Neural crest cell (in vitro differentiated cells): ENCODE measurements around the gene CPLANE2. TPM values are rescaled to one million over a fixed set of nuclear protein-coding genes. Genes with fewer than 3 reads are reported as not detected.
"Not testable (repeated sequence)": the region's sequence is repeated elsewhere in the genome, so short reads cannot be mapped to it uniquely, and the experiment has no call there.

Source experiments
- DNase-seq: peaks from one replicate; pipeline ENCODE4 v3.0.0; 2021; ENCODE audit warnings: low read depth, mixed read lengths, low spot score
- H3K27ac Mint-ChIP-seq: one replicate; pipeline ENCODE4 v1.8.0; 2021; ENCODE audit warnings: mild to moderate bottlenecking, mixed read lengths; ENCODE audit not compliant: unreplicated experiment
- H3K27me3 Mint-ChIP-seq: 2 replicates; pipeline ENCODE4 v1.8.0; 2021; ENCODE audit warnings: low read depth, mild to moderate bottlenecking, mixed read lengths
- H3K36me3 Mint-ChIP-seq: 2 replicates; pipeline ENCODE4 v1.8.0; 2021; ENCODE audit warnings: low read depth, mild to moderate bottlenecking, mixed read lengths
- H3K4me1 Mint-ChIP-seq: 2 replicates; pipeline ENCODE4 v1.8.0; 2021; ENCODE audit warnings: mixed read lengths
- H3K4me3 Mint-ChIP-seq: one replicate; pipeline ENCODE4 v1.8.0; 2021; ENCODE audit warnings: mild to moderate bottlenecking, mixed read lengths
- H3K9me3 Mint-ChIP-seq: 2 replicates; pipeline ENCODE4 v1.8.0; 2021; ENCODE audit warnings: mixed read lengths
- CTCF ChIP-seq: fragments of 200-600 bp; sonication (generic); conservative IDR thresholded peaks from 2 replicates; pipeline ENCODE4 v1.5.0; 2021; ENCODE audit warnings: antibody characterized with exemption, mild to moderate bottlenecking
- total RNA-seq: library from RNA; stranded (reverse); gene quantifications from 2 replicates; pipeline ENCODE4 v1.2.1, GENCODE V29; 2021

The CPLANE2 gene
- total RNA-seq, 1 donor from 2014 or later = 11.8 TPM

GRCh38 chr1:16198444-16199156 lies 38.4 kb downstream of the CPLANE2 start:
- H3K4me1 Mint-ChIP-seq = no peaks in the 10 kb centered on the region
- H3K4me3 Mint-ChIP-seq = no peak overlapping the region
- TF ChIP-seq CTCF = no peak
- no peaks in the 10 kb centered on the region for H3K36me3 Mint-ChIP-seq
- H3K27ac Mint-ChIP-seq = no peak overlapping the region
- H3K27me3 Mint-ChIP-seq = no peaks in the 10 kb centered on the region
- no peak for DNase-seq
- H3K9me3 Mint-ChIP-seq = no peaks in the 10 kb centered on the region

- H3K27ac Mint-ChIP-seq = no peak overlapping the region
- no peaks in the 10 kb centered on the region for H3K27me3 Mint-ChIP-seq
- no peaks in the 10 kb centered on the region for H3K36me3 Mint-ChIP-seq
- TF ChIP-seq CTCF = no peak
- H3K4me3 Mint-ChIP-seq = no peak overlapping the region
- no peak for DNase-seq
- H3K4me1 Mint-ChIP-seq = no peaks in the 10 kb centered on the region
- no peaks in the 10 kb centered on the region for H3K9me3 Mint-ChIP-seq
These were observed 40.1 kb downstream of the CPLANE2 start for GRCh38 chr1:16196874-16197273.

- H3K36me3 Mint-ChIP-seq, H3K4me1 Mint-ChIP-seq, H3K27ac Mint-ChIP-seq: not testable (repeated sequence)
These were observed 40.8 kb downstream of the CPLANE2 start for GRCh38 chr1:16196139-16196538.

GRCh38 chr1:16195518-16195905 lies 41.5 kb downstream of the CPLANE2 start:
- peaks cover 4% of the 10 kb centered on the region for H3K27me3 Mint-ChIP-seq
- no peak overlapping the region for H3K27ac Mint-ChIP-seq
- no peak for DNase-seq
- H3K4me3 Mint-ChIP-seq = no peak overlapping the region
- H3K36me3 Mint-ChIP-seq = no peaks in the 10 kb centered on the region
- no peak for TF ChIP-seq CTCF
- no peaks in the 10 kb centered on the region for H3K9me3 Mint-ChIP-seq
- H3K4me1 Mint-ChIP-seq = peaks cover under 1% of the 10 kb centered on the region

More at GRCh38 chr1:16196139-16196538, 40.8 kb downstream of the CPLANE2 start:
- not testable (repeated sequence) for DNase-seq, H3K27me3 Mint-ChIP-seq, H3K9me3 Mint-ChIP-seq, H3K4me3 Mint-ChIP-seq

GRCh38 chr1:16191916-16192546 lies 45.0 kb downstream of the CPLANE2 start:
- no peaks in the 10 kb centered on the region for H3K36me3 Mint-ChIP-seq
- H3K9me3 Mint-ChIP-seq = no peaks in the 10 kb centered on the region
- H3K27ac Mint-ChIP-seq = no peak overlapping the region
- H3K27me3 Mint-ChIP-seq = peaks cover 11% of the 10 kb centered on the region
- H3K4me3 Mint-ChIP-seq = no peak overlapping the region
- peaks cover 14% of the 10 kb centered on the region for H3K4me1 Mint-ChIP-seq
- DNase-seq = no peak
- TF ChIP-seq CTCF = no peak

- H3K27ac Mint-ChIP-seq = no peak overlapping the region
These were observed 45.7 kb downstream of the CPLANE2 start for GRCh38 chr1:16191309-16191708.

More at GRCh38 chr1:16191309-16191708, 45.7 kb downstream of the CPLANE2 start:
- Mint-ChIP-seq H3K36me3 (no peaks in the 10 kb centered on the region), H3K4me3 (no peak overlapping the region), H3K9me3 (no peaks in the 10 kb centered on the region), H3K27me3 (peaks cover 11% of the 10 kb centered on the region), H3K4me1 (peaks cover 14% of the 10 kb centered on the region)
- no peak for TF ChIP-seq CTCF
- no peak for DNase-seq
